ENCODE data around the gene WDR37.
A peak's percentile ranks its signal among the peaks of the same experiment; 100 is the strongest.

WDR37 gene

GRCh38 chr10:1058017-1058416, 1.8 kb downstream of the WDR37 start (continued):
- TF ChIP-seq ZNF426 (tag by site-specific recombination; IDR thresholded peaks at IDR 0.05) = no peak
- TF ChIP-seq ZNF654 (tag by site-specific recombination; IDR thresholded peaks at IDR 0.05; ENCODE audit: low read depth) = no peak

GRCh38 chr10:1059902-1060301, 3.7 kb downstream of the WDR37 start:
- Histone ChIP-seq H3K4me1 (ENCODE audit: control insufficient read depth, insufficient read depth, low read length) (peaks cover 5% of the 10 kb centered on the region), H3K9me3 (ENCODE audit: control insufficient read depth, insufficient read depth, low read depth, low read length) (no peaks in the 10 kb centered on the region), H3K36me3 (ENCODE audit: control insufficient read depth in 2 of 2, insufficient read depth in 1 of 2, low read length in 2 of 2) (peaks cover 0 to 16% of the 10 kb centered on the region in 2 experiments), H3K4me3 (ENCODE audit: low read depth, low read length) (no peak overlapping the region), H3K27ac (ENCODE audit: extremely low read depth, low read depth, low read length) (no peak overlapping the region)
- 0 out of 2 replicates have a peak, but pooled peaks have one; percentile 15 for TF ChIP-seq KLF1 (tag by site-specific recombination; IDR thresholded peaks at IDR 0.05)
- 0 out of 2 replicates have a peak, but pooled peaks have one; percentile 6 for TF ChIP-seq SP2 (tag by site-specific recombination; IDR thresholded peaks at IDR 0.05)
- TF ChIP-seq ZSCAN23 (tag by site-specific recombination; IDR thresholded peaks at IDR 0.05) = no peak
- no peak for TF ChIP-seq ZNF529 (tag by site-specific recombination; IDR thresholded peaks at IDR 0.05; ENCODE audit: insufficient replicate concordance)
- TF ChIP-seq GLIS1 (tag by site-specific recombination; IDR thresholded peaks at IDR 0.05) = 0 out of 2 replicates have a peak, but pooled peaks have one; percentile 27
- no peak for TF ChIP-seq ZNF660 (tag by site-specific recombination; IDR thresholded peaks at IDR 0.05)
- no peak for TF ChIP-seq SP7 (tag by site-specific recombination; IDR thresholded peaks at IDR 0.05)
- POLR2A ChIA-PET = no interaction called here
- CTCF ChIA-PET = no interaction called here

GRCh38 chr10:1061930-1062774, 6.0 kb downstream of the WDR37 start:
- POLR2A ChIA-PET = no interaction called here
- CTCF ChIA-PET = interaction anchor here (0.6 kb wide), 1 partner anchor 181 kb away, joined by 3 read pairs; no protein-coding TSS in a partner anchor
- H3K9me3 ChIP-seq (ENCODE audit: control insufficient read depth, insufficient read depth, low read depth, low read length) = no peaks in the 10 kb centered on the region
- TF ChIP-seq ZSCAN18 (tag by site-specific recombination; IDR thresholded peaks at IDR 0.05) = no peak
- H3K27ac ChIP-seq (ENCODE audit: extremely low read depth, low read depth, low read length) = no peak overlapping the region
- no peaks in the 10 kb centered on the region for H3K4me1 ChIP-seq (ENCODE audit: control insufficient read depth, insufficient read depth, low read length)
- no peak overlapping the region for H3K4me3 ChIP-seq (ENCODE audit: low read depth, low read length)
- peaks cover 0 to 16% of the 10 kb centered on the region in 2 experiments for H3K36me3 ChIP-seq (ENCODE audit: control insufficient read depth in 2 of 2, insufficient read depth in 1 of 2, low read length in 2 of 2)

- CTCF ChIA-PET = interaction anchor here (0.6 kb wide), 1 partner anchor 180 kb away, joined by 3 read pairs; no protein-coding TSS in a partner anchor
- TF ChIP-seq ZNF184 (tag by site-specific recombination; IDR thresholded peaks at IDR 0.05) (no peak), ZNF174 (tag by site-specific recombination; IDR thresholded peaks at IDR 0.05) (no peak), ZNF664 (tag by site-specific recombination; IDR thresholded peaks at IDR 0.05) (no peak), ZNF394 (tag by site-specific recombination; IDR thresholded peaks at IDR 0.05; ENCODE audit: borderline replicate concordance) (no peak)
- no peak overlapping the region for H3K4me3 ChIP-seq (ENCODE audit: low read depth, low read length)
Measured at GRCh38 chr10:1063232-1063865, 7.2 kb downstream of the WDR37 start.

More at GRCh38 chr10:1063232-1063865, 7.2 kb downstream of the WDR37 start:
- no peaks in the 10 kb centered on the region for H3K9me3 ChIP-seq (ENCODE audit: control insufficient read depth, insufficient read depth, low read depth, low read length)
- no peaks in the 10 kb centered on the region for H3K4me1 ChIP-seq (ENCODE audit: control insufficient read depth, insufficient read depth, low read length)
- H3K36me3 ChIP-seq (ENCODE audit: control insufficient read depth in 2 of 2, insufficient read depth in 1 of 2, low read length in 2 of 2) = peaks cover 0 to 11% of the 10 kb centered on the region in 2 experiments
- no peak overlapping the region for H3K27ac ChIP-seq (ENCODE audit: extremely low read depth, low read depth, low read length)
- POLR2A ChIA-PET = interaction anchor here (0.8 kb wide), 1 partner anchor 15 kb away, joined by 6 read pairs; the partner anchor contains the start of gene IDI1

All from HEK293 (cell line).